SHP77 treated with DMSO at 0.1 percent for 48 hours (cell line): Measurements from ENCODE around the gene DHX57.
"Not testable (repeated sequence)": the region's sequence is repeated elsewhere in the genome, so short reads cannot be mapped to it uniquely, and the experiment has no call there.

Experiments
- DNase-seq: peaks from one replicate; lab custom pipeline; 2025; lab: John Stamatoyannopoulos, UW

Gene DHX57

GRCh38 chr2:38797953-38798352, 77.8 kb downstream of the DHX57 start:
- DNase-seq, result no peak

- DNase-seq, result no peak
These were observed 78.5 kb downstream of the DHX57 start for GRCh38 chr2:38797250-38797676.

GRCh38 chr2:38795016-38795415, 80.7 kb downstream of the DHX57 start:
- DNase-seq, result not testable (repeated sequence)

GRCh38 chr2:38794235-38794946, 81.3 kb downstream of the DHX57 start:
- no peak for DNase-seq

GRCh38 chr2:38793511-38793910, 82.2 kb downstream of the DHX57 start:
- no peak for DNase-seq

- no peak for DNase-seq
These were observed 83.0 kb downstream of the DHX57 start for GRCh38 chr2:38792751-38793150.

- not testable (repeated sequence) for DNase-seq
These were observed 83.4 kb downstream of the DHX57 start for GRCh38 chr2:38792321-38792720.

GRCh38 chr2:38791744-38792143, 84.0 kb downstream of the DHX57 start:
- no peak for DNase-seq

GRCh38 chr2:38789691-38790090, 86.0 kb downstream of the DHX57 start:
- DNase-seq, result no peak

- no peak for DNase-seq
These were observed 87.4 kb downstream of the DHX57 start for GRCh38 chr2:38788306-38788705.

- no peak for DNase-seq
These were observed 92.1 kb downstream of the DHX57 start for GRCh38 chr2:38783586-38783985.

GRCh38 chr2:38778687-38779082, 97.0 kb downstream of the DHX57 start:
- no peak for DNase-seq

- DNase-seq, result no peak
These were observed 99.2 kb downstream of the DHX57 start for GRCh38 chr2:38776531-38776930.

GRCh38 chr2:38775921-38776225, 99.9 kb downstream of the DHX57 start:
- DNase-seq, result no peak

- no peak for DNase-seq
These were observed 100.4 kb downstream of the DHX57 start for GRCh38 chr2:38775097-38775920.

- DNase-seq, result no peak
These were observed 104.1 kb downstream of the DHX57 start for GRCh38 chr2:38771632-38772031.

GRCh38 chr2:38765551-38765950, 110.2 kb downstream of the DHX57 start:
- DNase-seq, result no peak

- no peak for DNase-seq
These were observed 110.6 kb downstream of the DHX57 start for GRCh38 chr2:38765149-38765548.

GRCh38 chr2:38763728-38764127, 112.0 kb downstream of the DHX57 start:
- DNase-seq, result no peak

- DNase-seq, result no peak
These were observed 112.5 kb downstream of the DHX57 start for GRCh38 chr2:38763228-38763627.

GRCh38 chr2:38755891-38756290, 119.8 kb downstream of the DHX57 start:
- DNase-seq, result not testable (repeated sequence)

- DNase-seq, result no peak
These were observed 121.2 kb downstream of the DHX57 start for GRCh38 chr2:38754506-38754905.

GRCh38 chr2:38754049-38754448, 121.7 kb downstream of the DHX57 start:
- DNase-seq, result no peak
